Activated CD8-positive, alpha-beta memory T cell treated with anti-CD3 and anti-CD28 coated beads for 4 hours (primary cell): ENCODE results near the gene PHOX2A.
"Not testable (repeated sequence)": the region's sequence is repeated elsewhere in the genome, so short reads cannot be mapped to it uniquely, and the experiment has no call there.

Experiments used
- DNase-seq, 2 donors: peaks; one replicate each; pipeline ENCODE4 v3.0.0-alpha.2; 2020; ENCODE audit warnings: low read depth in 2 of 2

Gene PHOX2A

GRCh38 chr11:72244060-72244360 lies at the start of gene PHOX2A:
PHOX2A (minus strand) TSS chr11:72244176; CDS start chr11:72244004, 172 bp downstream.
- DNase-seq = no peak

GRCh38 chr11:72293391-72293790 lies 49.4 kb upstream of the PHOX2A start:
- DNase-seq = no peak

- no peak for DNase-seq
Observed at GRCh38 chr11:72292106-72292785, 48.3 kb upstream of the PHOX2A start.

GRCh38 chr11:72290741-72291140 lies 46.8 kb upstream of the PHOX2A start:
- not testable (repeated sequence) for DNase-seq

GRCh38 chr11:72287293-72287692 lies 43.3 kb upstream of the PHOX2A start:
- DNase-seq = no peak

- DNase-seq = no peak
Observed at GRCh38 chr11:72283947-72284346, 40.0 kb upstream of the PHOX2A start.

- no peak for DNase-seq
Observed at GRCh38 chr11:72280726-72281315, 36.8 kb upstream of the PHOX2A start.

GRCh38 chr11:72280037-72280436 lies 36.1 kb upstream of the PHOX2A start:
- no peak for DNase-seq

GRCh38 chr11:72278905-72279304 lies 34.9 kb upstream of the PHOX2A start:
- no peak for DNase-seq

- no peak for DNase-seq
Observed at GRCh38 chr11:72274435-72274834, 30.5 kb upstream of the PHOX2A start.

GRCh38 chr11:72271980-72272379 lies 28.0 kb upstream of the PHOX2A start:
- no peak for DNase-seq

GRCh38 chr11:72267956-72268617 lies 24.1 kb upstream of the PHOX2A start:
- DNase-seq = no peak

- DNase-seq = not testable (repeated sequence)
Observed at GRCh38 chr11:72266960-72267359, 23.0 kb upstream of the PHOX2A start.

GRCh38 chr11:72265951-72266350 lies 22.0 kb upstream of the PHOX2A start:
- no peak for DNase-seq

GRCh38 chr11:72263361-72263760 lies 19.4 kb upstream of the PHOX2A start:
- no peak for DNase-seq

GRCh38 chr11:72260574-72260973 lies 16.6 kb upstream of the PHOX2A start:
- no peak for DNase-seq

GRCh38 chr11:72259490-72259889 lies 15.5 kb upstream of the PHOX2A start:
- no peak for DNase-seq

- no peak for DNase-seq
Observed at GRCh38 chr11:72257570-72257969, 13.6 kb upstream of the PHOX2A start.

- no peak for DNase-seq
Observed at GRCh38 chr11:72254299-72254993, 10.5 kb upstream of the PHOX2A start.

- DNase-seq = no peak
Observed at GRCh38 chr11:72253392-72253791, 9.4 kb upstream of the PHOX2A start.

- DNase-seq = no peak
Observed at GRCh38 chr11:72251614-72252013, 7.6 kb upstream of the PHOX2A start.

GRCh38 chr11:72250661-72251464 lies 6.9 kb upstream of the PHOX2A start:
- no peak for DNase-seq
